Measurements from ENCODE around the gene ZNF44. TPM values are rescaled to one million over a fixed set of nuclear protein-coding genes. Genes with fewer than 3 reads are reported as not detected.

The ZNF44 gene
- total RNA-seq, 1 donor from 2014 or later = 7.3 TPM

DNA sequence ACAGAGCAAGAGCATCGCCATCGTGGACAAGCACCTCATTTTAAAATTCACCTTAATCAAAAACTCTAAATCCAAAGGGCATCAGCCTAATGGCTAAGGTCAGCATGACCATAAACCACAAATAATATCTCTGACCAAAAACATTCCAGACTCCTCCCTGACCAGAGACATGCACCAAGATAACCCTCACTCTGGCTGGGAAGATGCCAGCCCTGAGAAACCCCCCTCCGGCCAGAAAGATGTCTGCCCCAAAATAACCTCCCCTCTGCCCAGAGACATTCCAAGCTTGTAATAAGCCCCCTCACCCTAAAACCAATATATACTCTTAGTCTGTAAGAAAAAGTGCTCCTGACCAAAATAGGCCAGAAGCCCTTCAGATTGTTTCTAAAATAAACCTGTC lies 61.7 kb downstream of the ZNF44 start:
- peaks cover 2% of the 10 kb centered on the region for H3K27me3 Mint-ChIP-seq (ENCODE audit: insufficient read depth, low read depth)
- H3K4me1 ChIP-seq = no peaks in the 10 kb centered on the region
- no peaks in the 10 kb centered on the region for H3K36me3 ChIP-seq
- no peak overlapping the region for H3K9ac ChIP-seq
- no peak overlapping the region for H2AFZ ChIP-seq (replicated peaks)
- H3K4me3 Mint-ChIP-seq = no peak overlapping the region
- no peak overlapping the region for H3K4me3 ChIP-seq
- H3K27me3 ChIP-seq = no peaks in the 10 kb centered on the region
- H3K4me1 Mint-ChIP-seq = no peaks in the 10 kb centered on the region
- TF ChIP-seq, protein P1, sequence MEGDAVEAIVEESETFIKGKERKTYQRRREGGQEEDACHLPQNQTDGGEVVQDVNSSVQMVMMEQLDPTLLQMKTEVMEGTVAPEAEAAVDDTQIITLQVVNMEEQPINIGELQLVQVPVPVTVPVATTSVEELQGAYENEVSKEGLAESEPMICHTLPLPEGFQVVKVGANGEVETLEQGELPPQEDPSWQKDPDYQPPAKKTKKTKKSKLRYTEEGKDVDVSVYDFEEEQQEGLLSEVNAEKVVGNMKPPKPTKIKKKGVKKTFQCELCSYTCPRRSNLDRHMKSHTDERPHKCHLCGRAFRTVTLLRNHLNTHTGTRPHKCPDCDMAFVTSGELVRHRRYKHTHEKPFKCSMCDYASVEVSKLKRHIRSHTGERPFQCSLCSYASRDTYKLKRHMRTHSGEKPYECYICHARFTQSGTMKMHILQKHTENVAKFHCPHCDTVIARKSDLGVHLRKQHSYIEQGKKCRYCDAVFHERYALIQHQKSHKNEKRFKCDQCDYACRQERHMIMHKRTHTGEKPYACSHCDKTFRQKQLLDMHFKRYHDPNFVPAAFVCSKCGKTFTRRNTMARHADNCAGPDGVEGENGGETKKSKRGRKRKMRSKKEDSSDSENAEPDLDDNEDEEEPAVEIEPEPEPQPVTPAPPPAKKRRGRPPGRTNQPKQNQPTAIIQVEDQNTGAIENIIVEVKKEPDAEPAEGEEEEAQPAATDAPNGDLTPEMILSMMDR (IDR thresholded peaks at IDR 0.05) = no peak
- TF ChIP-seq EZH2phosphoT487 (IDR thresholded peaks at IDR 0.05) = no peak
- no peak for TF ChIP-seq EZH2 (IDR thresholded peaks at IDR 0.05)
- H4K20me1 ChIP-seq (ENCODE audit: low read depth) = no peaks in the 10 kb centered on the region
- H3K9me3 Mint-ChIP-seq = peaks cover 64% of the 10 kb centered on the region
- H3F3A ChIP-seq (ENCODE audit: low read depth) = no peaks in the 10 kb centered on the region
- H3K79me2 ChIP-seq (ENCODE audit: low read depth) = no peaks in the 10 kb centered on the region
- no peak overlapping the region for H3K27ac ChIP-seq
- no peak overlapping the region for H3K4me2 ChIP-seq
- no peak overlapping the region for H3K27ac Mint-ChIP-seq
- no peak for DNase-seq (ENCODE audit: low spot score)
- peaks cover 3% of the 10 kb centered on the region for H3K9me3 ChIP-seq (ENCODE audit: low read depth)
- H3K36me3 Mint-ChIP-seq = peaks cover 42% of the 10 kb centered on the region

DNA sequence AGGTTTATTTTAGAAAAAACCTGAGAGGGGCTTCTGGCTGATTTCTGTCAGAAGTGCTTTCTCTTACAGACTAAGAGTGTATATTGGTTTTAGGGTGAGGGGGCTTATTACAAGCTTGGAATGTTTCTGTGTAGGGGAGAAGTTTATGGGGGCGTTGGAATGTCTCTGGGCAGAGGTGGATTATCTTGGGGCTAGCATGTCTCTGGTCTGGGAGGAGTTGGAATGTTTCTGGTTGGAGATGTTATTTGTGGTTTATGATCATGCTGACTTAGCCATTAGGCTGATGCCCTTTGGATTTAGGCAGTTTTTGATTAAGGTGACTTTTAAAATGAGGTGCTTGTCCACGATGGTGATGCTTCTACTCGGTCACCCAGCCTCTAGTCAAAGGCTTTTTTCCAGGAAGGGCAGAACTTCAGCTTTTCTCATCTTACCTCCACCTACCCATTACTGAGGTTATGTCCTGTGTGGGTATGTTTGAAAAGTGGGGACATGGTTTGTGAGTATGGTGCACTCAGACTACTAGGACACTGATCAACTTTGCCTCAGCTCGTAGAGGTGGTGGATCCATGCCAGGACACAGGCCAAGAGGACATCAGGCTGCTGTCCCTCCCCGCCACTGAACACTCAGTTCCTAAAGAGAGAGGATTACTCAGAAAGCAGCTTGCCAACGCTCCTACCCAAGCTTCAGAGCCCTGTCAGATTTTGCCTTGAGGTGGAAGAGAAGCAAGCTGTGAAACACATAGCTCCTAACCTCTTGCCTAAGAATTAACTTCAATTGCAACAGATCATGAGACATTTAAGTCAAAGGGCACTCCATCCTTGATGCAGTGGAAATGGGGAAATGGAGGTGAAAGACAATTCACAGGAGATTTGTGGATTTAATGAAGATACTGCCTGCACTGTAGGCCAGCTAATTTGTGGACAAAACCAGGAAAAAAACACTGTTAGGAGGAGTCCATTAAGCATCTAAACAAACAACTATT lies 63.6 kb downstream of the ZNF44 start:
- no peak overlapping the region for H3K9ac ChIP-seq
- no peak overlapping the region for H3K27ac ChIP-seq
- Mint-ChIP-seq H3K4me1 (no peaks in the 10 kb centered on the region), H3K27me3 (ENCODE audit: insufficient read depth, low read depth) (peaks cover 2% of the 10 kb centered on the region), H3K27ac (no peak overlapping the region), H3K4me3 (no peak overlapping the region), H3K36me3 (peaks cover 35% of the 10 kb centered on the region), H3K9me3 (peaks cover 60% of the 10 kb centered on the region)
- no peak overlapping the region for H2AFZ ChIP-seq (replicated peaks)
- no peaks in the 10 kb centered on the region for H4K20me1 ChIP-seq (ENCODE audit: low read depth)
- H3K9me3 ChIP-seq (ENCODE audit: low read depth) = peaks cover 10% of the 10 kb centered on the region
- no peaks in the 10 kb centered on the region for H3F3A ChIP-seq (ENCODE audit: low read depth)
- H3K79me2 ChIP-seq (ENCODE audit: low read depth) = no peaks in the 10 kb centered on the region
- no peaks in the 10 kb centered on the region for H3K36me3 ChIP-seq
- H3K4me2 ChIP-seq = no peak overlapping the region
- H3K4me1 ChIP-seq = no peaks in the 10 kb centered on the region
- H3K4me3 ChIP-seq = no peak overlapping the region
- no peak for DNase-seq (ENCODE audit: low spot score)
- TF ChIP-seq EZH2phosphoT487 (IDR thresholded peaks at IDR 0.05) (no peak), EZH2 (IDR thresholded peaks at IDR 0.05) (no peak)
- TF ChIP-seq, protein P1 (IDR thresholded peaks at IDR 0.05) = no peak
- no peaks in the 10 kb centered on the region for H3K27me3 ChIP-seq

DNA sequence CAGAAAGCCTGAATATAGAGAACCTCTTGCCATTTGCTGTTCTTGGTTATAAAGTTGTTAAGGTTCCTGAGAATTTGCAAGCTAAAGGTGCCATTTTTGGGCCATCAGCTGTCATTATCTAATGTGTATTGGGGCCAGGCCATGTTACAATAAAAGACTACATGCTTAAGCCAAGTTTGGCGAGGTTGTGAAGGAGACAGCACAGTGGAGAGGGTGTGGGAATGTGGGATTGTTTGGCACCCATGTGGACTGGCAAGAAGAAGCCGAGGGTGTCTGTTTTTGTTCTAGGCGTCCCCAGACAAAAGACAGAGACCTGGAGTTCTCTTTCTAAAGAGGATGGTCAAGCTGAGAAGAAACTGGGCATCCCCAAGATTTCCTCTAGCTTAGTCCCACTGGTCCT lies 64.7 kb downstream of the ZNF44 start:
- Histone ChIP-seq H3F3A (ENCODE audit: low read depth) (no peaks in the 10 kb centered on the region), H4K20me1 (ENCODE audit: low read depth) (no peaks in the 10 kb centered on the region), H3K27ac (no peak overlapping the region), H3K36me3 (no peaks in the 10 kb centered on the region), H3K4me2 (no peak overlapping the region), H2AFZ (replicated peaks) (no peak overlapping the region), H3K4me1 (no peaks in the 10 kb centered on the region), H3K4me3 (no peak overlapping the region), H3K79me2 (ENCODE audit: low read depth) (no peaks in the 10 kb centered on the region), H3K27me3 (no peaks in the 10 kb centered on the region), H3K9ac (no peak overlapping the region), H3K9me3 (ENCODE audit: low read depth) (peaks cover 11% of the 10 kb centered on the region)
- peaks cover 2% of the 10 kb centered on the region for H3K27me3 Mint-ChIP-seq (ENCODE audit: insufficient read depth, low read depth)
- H3K4me3 Mint-ChIP-seq = no peak overlapping the region
- DNase-seq (ENCODE audit: low spot score) = no peak
- no peak for TF ChIP-seq EZH2phosphoT487 (IDR thresholded peaks at IDR 0.05)
- TF ChIP-seq, protein P1 (IDR thresholded peaks at IDR 0.05) = no peak
- no peak for TF ChIP-seq EZH2 (IDR thresholded peaks at IDR 0.05)
- no peak overlapping the region for H3K27ac Mint-ChIP-seq
- no peaks in the 10 kb centered on the region for H3K4me1 Mint-ChIP-seq
- peaks cover 60% of the 10 kb centered on the region for H3K9me3 Mint-ChIP-seq
- peaks cover 31% of the 10 kb centered on the region for H3K36me3 Mint-ChIP-seq
